ENCODE results near the gene MRPS2.

GRCh38 chr9:135520916-135521607 is 20.6 kb downstream of the MRPS2 start, which contains the start of gene LCN1:
- TF ChIP-seq TAF1 (IDR thresholded peaks at IDR 0.05; ENCODE audit: low read depth) (no peak), REST (IDR thresholded peaks at IDR 0.05; ENCODE audit: borderline replicate concordance) (no peak), POLR2AphosphoS5 (IDR thresholded peaks at IDR 0.05) (no peak), EP300 (conservative IDR thresholded peaks at IDR 0.05; ENCODE audit: poor library complexity, severe bottlenecking) (no peak), EZH2 (IDR thresholded peaks at IDR 0.05; ENCODE audit: borderline replicate concordance, insufficient read depth, low read length, poor library complexity, severe bottlenecking) (no peak)
- TF ChIP-seq, protein P1, sequence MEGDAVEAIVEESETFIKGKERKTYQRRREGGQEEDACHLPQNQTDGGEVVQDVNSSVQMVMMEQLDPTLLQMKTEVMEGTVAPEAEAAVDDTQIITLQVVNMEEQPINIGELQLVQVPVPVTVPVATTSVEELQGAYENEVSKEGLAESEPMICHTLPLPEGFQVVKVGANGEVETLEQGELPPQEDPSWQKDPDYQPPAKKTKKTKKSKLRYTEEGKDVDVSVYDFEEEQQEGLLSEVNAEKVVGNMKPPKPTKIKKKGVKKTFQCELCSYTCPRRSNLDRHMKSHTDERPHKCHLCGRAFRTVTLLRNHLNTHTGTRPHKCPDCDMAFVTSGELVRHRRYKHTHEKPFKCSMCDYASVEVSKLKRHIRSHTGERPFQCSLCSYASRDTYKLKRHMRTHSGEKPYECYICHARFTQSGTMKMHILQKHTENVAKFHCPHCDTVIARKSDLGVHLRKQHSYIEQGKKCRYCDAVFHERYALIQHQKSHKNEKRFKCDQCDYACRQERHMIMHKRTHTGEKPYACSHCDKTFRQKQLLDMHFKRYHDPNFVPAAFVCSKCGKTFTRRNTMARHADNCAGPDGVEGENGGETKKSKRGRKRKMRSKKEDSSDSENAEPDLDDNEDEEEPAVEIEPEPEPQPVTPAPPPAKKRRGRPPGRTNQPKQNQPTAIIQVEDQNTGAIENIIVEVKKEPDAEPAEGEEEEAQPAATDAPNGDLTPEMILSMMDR (IDR thresholded peaks at IDR 0.05; ENCODE audit: poor library complexity, severe bottlenecking) = no peak

Measured in neural cell (in vitro differentiated cells).